GM13977 (cell line): ENCODE measurements around the gene ROR1.

Experiments used
- DNase-seq: peaks from one replicate; pipeline ENCODE4 v3.0.0; 2012; ENCODE audit warnings: low spot score
- CTCF ChIP-seq: IDR thresholded peaks from 2 replicates; pipeline ENCODE4 v1.5.1; 2012; ENCODE audit warnings: mild to moderate bottlenecking, control low read depth; ENCODE audit not compliant: insufficient read depth; ENCODE audit errors: extremely low read depth, missing control alignments
- in situ Hi-C: fragments of 300-500 bp; cut with MboI; formaldehyde crosslinking; loops from one replicate; pipeline ENCODE4 v1.12.0; 2022; ENCODE audit warnings: low sequenced_read_pairs, low pct_unique_long_range_greater_than_20kb, mixed read lengths, inconsistent platforms; ENCODE audit not compliant: unreplicated experiment

Gene ROR1

GRCh38 chr1:63973005-63973419 is 199.2 kb downstream of the ROR1 start:
- in situ Hi-C loops = no loop called here
- DNase-seq = no peak
- TF ChIP-seq CTCF = no peak

GRCh38 chr1:63974966-63975365 is 201.1 kb downstream of the ROR1 start:
- DNase-seq = no peak
- in situ Hi-C loops = no loop called here
- TF ChIP-seq CTCF = no peak

- TF ChIP-seq CTCF = no peak
- in situ Hi-C loops = no loop called here
- no peak for DNase-seq
Observed at GRCh38 chr1:63975481-63975880, 201.7 kb downstream of the ROR1 start.

- in situ Hi-C loops = no loop called here
- TF ChIP-seq CTCF = no peak
- DNase-seq = no peak
Observed at GRCh38 chr1:63976006-63976405, 202.2 kb downstream of the ROR1 start.

- in situ Hi-C loops = no loop called here
- no peak for DNase-seq
- no peak for TF ChIP-seq CTCF
Observed at GRCh38 chr1:63977466-63977865, 203.6 kb downstream of the ROR1 start.

- no peak for DNase-seq
- no peak for TF ChIP-seq CTCF
- in situ Hi-C loops = no loop called here
Observed at GRCh38 chr1:63980740-63981407, 207.1 kb downstream of the ROR1 start.

- in situ Hi-C loops = no loop called here
- no peak for TF ChIP-seq CTCF
- no peak for DNase-seq
Observed at GRCh38 chr1:63981408-63981773, 207.6 kb downstream of the ROR1 start.
